ENCODE measurements around the gene LTO1.
"Not testable (repeated sequence)": the region's sequence is repeated elsewhere in the genome, so short reads cannot be mapped to it uniquely, and the experiment has no call there.

Gene LTO1

GRCh38 chr11:69630017-69630416 lies 45.1 kb downstream of the LTO1 start:
- H3K4me3 ChIP-seq (ENCODE audit: low read depth, low read length), result no peak overlapping the region
- no peak for TF ChIP-seq CTCF (IDR thresholded peaks at IDR 0.05; ENCODE audit: low read depth, low read length, missing control alignments)
- DNase-seq (ENCODE audit: low read depth), result no peak
- in situ Hi-C loops (cut with HindIII; ENCODE audit: low sequenced_read_pairs), result no loop called here

GRCh38 chr11:69627551-69627950 lies 47.6 kb downstream of the LTO1 start:
- in situ Hi-C loops (cut with HindIII; ENCODE audit: low sequenced_read_pairs), result no loop called here
- no peak overlapping the region for H3K4me3 ChIP-seq (ENCODE audit: low read depth, low read length)
- TF ChIP-seq CTCF (IDR thresholded peaks at IDR 0.05; ENCODE audit: low read depth, low read length, missing control alignments), result no peak
- no peak for DNase-seq (ENCODE audit: low read depth)

GRCh38 chr11:69625476-69625875 lies 49.7 kb downstream of the LTO1 start:
- H3K4me3 ChIP-seq (ENCODE audit: low read depth, low read length), result no peak overlapping the region
- no peak for DNase-seq (ENCODE audit: low read depth)
- no peak for TF ChIP-seq CTCF (IDR thresholded peaks at IDR 0.05; ENCODE audit: low read depth, low read length, missing control alignments)
- in situ Hi-C loops (cut with HindIII; ENCODE audit: low sequenced_read_pairs), result no loop called here

- TF ChIP-seq CTCF (IDR thresholded peaks at IDR 0.05; ENCODE audit: low read depth, low read length, missing control alignments), result no peak
- in situ Hi-C loops (cut with HindIII; ENCODE audit: low sequenced_read_pairs), result no loop called here
- H3K4me3 ChIP-seq (ENCODE audit: low read depth, low read length), result no peak overlapping the region
- DNase-seq (ENCODE audit: low read depth), result no peak
These were observed 50.9 kb downstream of the LTO1 start for GRCh38 chr11:69624293-69624692.

- H3K4me3 ChIP-seq (ENCODE audit: low read depth, low read length); in situ Hi-C loops (cut with HindIII; ENCODE audit: low sequenced_read_pairs); DNase-seq (ENCODE audit: low read depth): not testable (repeated sequence)
These were observed 53.0 kb downstream of the LTO1 start for GRCh38 chr11:69622097-69622681.

- TF ChIP-seq CTCF (IDR thresholded peaks at IDR 0.05; ENCODE audit: low read depth, low read length, missing control alignments), result no peak
- no peak overlapping the region for H3K4me3 ChIP-seq (ENCODE audit: low read depth, low read length)
- no peak for DNase-seq (ENCODE audit: low read depth)
- in situ Hi-C loops (cut with HindIII; ENCODE audit: low sequenced_read_pairs), result no loop called here
These were observed 54.4 kb downstream of the LTO1 start for GRCh38 chr11:69620683-69621290.

GRCh38 chr11:69618237-69618636 lies 56.9 kb downstream of the LTO1 start:
- no peak overlapping the region for H3K4me3 ChIP-seq (ENCODE audit: low read depth, low read length)
- in situ Hi-C loops (cut with HindIII; ENCODE audit: low sequenced_read_pairs), result no loop called here
- no peak for TF ChIP-seq CTCF (IDR thresholded peaks at IDR 0.05; ENCODE audit: low read depth, low read length, missing control alignments)
- no peak for DNase-seq (ENCODE audit: low read depth)
